DND-41 (cell line): ENCODE results near the gene DYRK1B.

Experiments used
- ATAC-seq: fragments of 200-7000 bp; cut with Tn5 transposase; 3 replicates; pipeline ENCODE4 v1.9.1; 2021; ENCODE audit warnings: low read depth; ENCODE audit not compliant: insufficient read depth
- DNase-seq: peaks from one replicate; pipeline ENCODE4 v3.0.0-alpha.2; 2020
- H2AFZ ChIP-seq: 2 replicates; pipeline ENCODE4 v1.6.0; 2012; ENCODE audit warnings: low read depth, low read length
- H3K27ac ChIP-seq: 2 replicates; pipeline ENCODE4 v1.5.1; 2012; ENCODE audit warnings: low read length, inconsistent platforms
- H3K27me3 ChIP-seq: fragments of 200-600 bp; sonication (generic); 2 replicates; pipeline ENCODE4 v1.6.0; 2012; ENCODE audit warnings: low read length, mild to moderate bottlenecking, inconsistent platforms; ENCODE audit not compliant: insufficient read depth, poor library complexity
- H3K36me3 ChIP-seq: 2 replicates; pipeline ENCODE4 v1.5.1; 2012; ENCODE audit warnings: low read length, inconsistent platforms; ENCODE audit not compliant: insufficient read depth
- H3K4me1 ChIP-seq: 2 replicates; pipeline ENCODE4 v1.5.1; 2012; ENCODE audit warnings: mild to moderate bottlenecking, low read length; ENCODE audit not compliant: insufficient read depth
- H3K4me2 ChIP-seq: 2 replicates; pipeline ENCODE4 v1.6.0; 2012; ENCODE audit warnings: mild to moderate bottlenecking, moderate library complexity, low read length, inconsistent platforms; ENCODE audit not compliant: insufficient read depth
- H3K4me3 ChIP-seq, 2 experiments: fragments of 200-600 bp in 1 of 2; shearing (Covaris generic) in 1 of 2; 2 replicates each; pipeline ENCODE4 v1.5.1; 2012 to 2016; ENCODE audit warnings: inconsistent platforms in 2 of 2, low read length in 2 of 2, mild to moderate bottlenecking in 2 of 2, low read depth in 1 of 2, moderate library complexity in 1 of 2
- H3K79me2 ChIP-seq: 2 replicates; pipeline ENCODE4 v1.6.0; 2012; ENCODE audit warnings: low read length, inconsistent platforms; ENCODE audit not compliant: insufficient read depth
- H3K9ac ChIP-seq: 2 replicates; pipeline ENCODE4 v1.6.0; 2012; ENCODE audit warnings: low read depth, mild to moderate bottlenecking, inconsistent platforms, low read length, moderate library complexity
- H3K9me3 ChIP-seq: 2 replicates; pipeline ENCODE4 v1.5.1; 2012; ENCODE audit warnings: low read length, moderate library complexity, mild to moderate bottlenecking, inconsistent platforms; ENCODE audit not compliant: insufficient read depth, severe bottlenecking
- H4K20me1 ChIP-seq: 2 replicates; pipeline ENCODE4 v1.6.0; 2012; ENCODE audit warnings: low read length; ENCODE audit not compliant: insufficient read depth
- CTCF ChIP-seq: IDR thresholded peaks from 2 replicates; pipeline ENCODE4 v1.5.1; 2012; ENCODE audit warnings: borderline replicate concordance, low read length, moderate library complexity, mild to moderate bottlenecking; ENCODE audit not compliant: poor library complexity, severe bottlenecking; ENCODE audit errors: extremely low read depth
- EZH2 ChIP-seq: IDR thresholded peaks from 3 replicates; pipeline ENCODE4 v1.6.1; 2012; ENCODE audit warnings: borderline replicate concordance, low read depth, mild to moderate bottlenecking, moderate library complexity, low read length, inconsistent platforms; ENCODE audit not compliant: severe bottlenecking

Gene DYRK1B

DNA sequence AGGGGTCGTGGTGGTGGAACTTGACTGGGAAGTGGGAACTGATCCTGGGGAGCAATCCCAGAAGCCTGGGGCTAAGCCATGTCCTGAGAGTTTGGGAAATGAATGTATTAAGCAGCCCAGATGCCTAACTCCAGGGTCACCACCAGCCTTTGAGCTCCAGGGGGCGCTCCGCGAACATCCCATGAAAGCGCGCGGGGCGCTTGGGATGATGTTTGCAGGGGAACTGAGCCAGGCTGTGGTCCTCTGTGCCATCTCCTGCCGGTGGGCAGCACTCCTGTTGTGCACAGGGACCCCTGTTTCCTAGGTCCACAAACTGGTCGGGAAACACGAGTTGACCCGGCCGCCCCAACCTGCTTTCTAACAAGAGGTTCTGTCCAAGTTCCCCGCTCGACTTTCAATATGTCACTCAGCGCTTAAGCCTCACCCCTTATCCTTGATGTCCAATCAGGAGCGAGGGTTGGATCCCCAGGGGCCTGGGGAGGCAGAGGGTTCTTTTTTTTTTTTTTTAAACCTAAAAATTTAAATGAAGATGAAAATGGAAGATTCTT lies 40.9 kb downstream of the DYRK1B start:
- ATAC-seq (peak; percentile 96), DNase-seq (peak; percentile 72)
- H3K36me3 ChIP-seq = no peaks in the 10 kb centered on the region
- no peaks in the 10 kb centered on the region for H4K20me1 ChIP-seq
- TF ChIP-seq CTCF = peak; percentile 95
- no peak for TF ChIP-seq EZH2
- H3K4me2 ChIP-seq = peak overlapping the region; percentile 65
- no peaks in the 10 kb centered on the region for H3K79me2 ChIP-seq
- H2AFZ ChIP-seq = peak overlapping the region; percentile 79
- peaks cover 10% of the 10 kb centered on the region for H3K4me1 ChIP-seq
- H3K27ac ChIP-seq = no peak overlapping the region
- 0 out of 2 replicates have a peak overlapping the region, but pooled peaks have one; percentile 0 for H3K9ac ChIP-seq
- H3K27me3 ChIP-seq = peaks cover 14% of the 10 kb centered on the region
- peak overlapping the region in 1 of 2 experiments; percentile 52; a peak in 2 of 4 replicates for H3K4me3 ChIP-seq
- H3K9me3 ChIP-seq = no peaks in the 10 kb centered on the region

- no peak for TF ChIP-seq CTCF
- no peak for TF ChIP-seq EZH2
- no peak for ATAC-seq
Observed at GRCh38 chr19:39788244-39788643, 45.7 kb downstream of the DYRK1B start.

DNA sequence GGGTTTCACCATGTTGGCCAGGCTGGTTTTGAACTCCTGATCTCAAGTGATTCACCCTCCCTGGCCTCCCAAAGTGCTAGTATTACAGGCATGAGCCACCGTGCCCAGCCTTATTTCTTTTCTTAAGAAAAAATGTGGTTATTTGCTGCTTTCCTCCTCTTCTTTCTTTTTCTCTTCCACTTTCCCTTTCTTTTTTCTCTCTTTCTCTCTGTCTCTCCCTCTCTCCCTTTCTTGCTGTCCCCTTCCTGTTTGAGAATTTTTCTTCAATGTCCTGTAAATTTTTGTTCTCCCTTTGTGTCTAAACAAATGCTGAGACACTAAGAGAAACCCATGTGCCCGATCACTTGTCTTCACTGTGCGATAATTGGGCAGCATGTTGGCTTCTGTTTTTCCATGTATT lies 53.1 kb downstream of the DYRK1B start:
- DNase-seq (no peak), ATAC-seq (no peak)
- H3K4me3 ChIP-seq = no peak overlapping the region
- no peak overlapping the region for H3K9ac ChIP-seq
- H3K4me2 ChIP-seq = no peak overlapping the region
- no peaks in the 10 kb centered on the region for H4K20me1 ChIP-seq
- H3K9me3 ChIP-seq = no peaks in the 10 kb centered on the region
- H2AFZ ChIP-seq = no peak overlapping the region
- TF ChIP-seq CTCF = no peak
- no peak for TF ChIP-seq EZH2
- H3K27ac ChIP-seq = no peak overlapping the region
- H3K36me3 ChIP-seq = no peaks in the 10 kb centered on the region
- no peaks in the 10 kb centered on the region for H3K4me1 ChIP-seq
- no peaks in the 10 kb centered on the region for H3K79me2 ChIP-seq
- peaks cover 28% of the 10 kb centered on the region for H3K27me3 ChIP-seq

More at GRCh38 chr19:39788244-39788643, 45.7 kb downstream of the DYRK1B start:
- no peaks in the 10 kb centered on the region for H3K27me3 ChIP-seq
- peaks cover 6% of the 10 kb centered on the region; the same call in 1 of the 2 replicates for H3K4me1 ChIP-seq
- no peak overlapping the region for H3K27ac ChIP-seq
- no peak overlapping the region for H3K4me3 ChIP-seq
- H3K9ac ChIP-seq = no peak overlapping the region
- DNase-seq = no peak
- no peak overlapping the region for H3K4me2 ChIP-seq
- H3K36me3 ChIP-seq = no peaks in the 10 kb centered on the region
- H3K79me2 ChIP-seq = no peaks in the 10 kb centered on the region
- H4K20me1 ChIP-seq = no peaks in the 10 kb centered on the region
- peaks cover 7% of the 10 kb centered on the region for H3K9me3 ChIP-seq
- H2AFZ ChIP-seq = no peak overlapping the region
